GM04504 (cell line): Measurements from ENCODE around the gene SGPP2.

ENCODE experiments used
- DNase-seq: peaks from one replicate; pipeline ENCODE4 v3.0.0-alpha.2; 2012; ENCODE audit warnings: low read depth

The SGPP2 gene

DNA sequence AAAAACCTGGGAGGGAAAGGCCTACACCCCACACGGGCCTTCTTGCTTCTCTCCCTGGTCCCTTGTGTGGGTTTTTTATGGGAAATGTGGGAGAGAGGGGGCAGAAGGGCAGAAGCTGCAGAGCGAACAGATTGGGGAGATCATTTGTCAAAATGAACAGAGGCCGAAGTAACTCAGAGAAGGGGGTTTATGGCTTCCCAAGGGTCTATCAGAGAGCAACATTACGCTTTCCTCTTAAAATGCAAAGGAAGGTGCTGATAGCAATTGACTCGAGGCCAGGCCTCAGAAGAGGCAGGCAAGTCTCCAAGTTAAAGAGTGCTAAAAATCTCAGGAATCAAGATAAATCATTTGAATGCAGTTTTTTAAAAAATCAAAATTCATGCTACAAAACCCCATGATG, 101.5 kb downstream of the SGPP2 start:
- DNase-seq: no peak

DNA sequence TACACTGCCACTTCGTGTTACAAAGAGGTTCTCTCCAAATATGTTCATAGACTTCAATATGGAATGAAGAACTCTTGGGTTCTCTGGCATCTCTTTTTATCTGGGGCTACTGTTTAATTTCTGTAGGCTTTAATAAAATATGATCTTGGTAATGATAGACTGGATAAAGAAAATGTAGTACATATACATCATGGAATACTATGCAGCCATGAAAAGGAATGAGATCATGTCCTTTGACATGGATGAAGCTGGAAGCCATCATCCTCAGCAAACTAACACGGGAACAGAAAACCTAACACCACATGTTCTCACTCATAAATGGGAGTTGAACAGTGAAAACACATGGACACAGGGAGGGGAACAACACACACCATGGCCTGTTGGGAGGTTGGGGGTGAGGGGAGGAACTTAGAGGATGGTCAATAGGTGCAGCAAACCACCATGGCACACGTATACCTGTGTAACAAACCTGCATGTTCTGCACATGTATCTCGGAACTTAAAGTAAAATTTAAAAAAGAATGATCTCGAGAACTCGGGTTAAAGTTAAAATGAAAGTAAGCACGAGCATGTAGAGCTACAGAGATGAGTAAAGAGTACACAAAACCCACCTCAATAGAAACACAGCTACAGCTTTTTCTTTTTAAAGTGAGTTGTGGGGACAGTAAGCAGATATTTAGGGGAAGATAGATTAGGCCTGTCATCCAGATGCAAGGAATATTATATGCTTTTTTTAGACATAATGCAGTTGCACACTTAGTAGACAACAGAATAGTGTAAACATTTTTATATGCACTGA, 102.3 kb downstream of the SGPP2 start:
- no peak for DNase-seq

DNA sequence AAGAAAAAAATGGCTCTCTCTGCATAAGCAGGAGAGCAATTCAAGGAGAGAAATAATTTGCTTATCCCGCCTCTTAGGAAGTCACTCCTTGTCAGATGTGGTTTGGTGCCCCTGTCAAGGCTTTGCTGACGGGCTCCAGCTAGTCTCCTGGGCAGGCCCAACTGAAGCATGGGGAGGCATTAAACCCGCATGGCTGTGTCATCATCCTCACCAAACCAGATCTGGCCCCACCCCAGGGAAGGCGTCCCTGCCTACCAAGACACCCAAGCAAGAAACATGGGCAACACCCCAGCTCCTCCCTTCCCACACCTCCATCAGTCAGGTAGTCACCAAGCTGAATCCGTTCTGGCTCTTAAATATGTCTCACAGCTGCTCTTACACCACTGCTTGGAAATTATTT, 108.0 kb downstream of the SGPP2 start:
- no peak for DNase-seq

DNA sequence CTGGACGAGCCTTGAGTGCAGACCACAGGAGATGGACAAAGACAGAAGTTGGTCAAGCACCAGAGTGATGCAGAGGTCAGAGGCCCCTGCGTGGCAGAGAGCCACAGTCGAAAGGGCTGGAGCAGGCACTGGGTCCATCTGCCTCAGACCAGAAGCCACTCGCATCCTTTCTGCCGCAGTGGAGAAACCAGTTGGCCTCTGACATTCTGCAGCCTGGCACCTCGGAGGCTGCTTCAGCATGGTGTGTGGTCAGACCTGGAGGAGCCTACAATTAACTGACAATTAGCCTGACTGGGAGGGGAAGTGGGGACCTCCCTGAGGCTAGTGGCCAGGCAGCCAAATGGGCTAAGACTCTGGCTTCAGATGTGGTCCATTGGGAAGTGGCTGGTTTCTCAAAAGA, 111.1 kb downstream of the SGPP2 start:
- no peak for DNase-seq

DNA sequence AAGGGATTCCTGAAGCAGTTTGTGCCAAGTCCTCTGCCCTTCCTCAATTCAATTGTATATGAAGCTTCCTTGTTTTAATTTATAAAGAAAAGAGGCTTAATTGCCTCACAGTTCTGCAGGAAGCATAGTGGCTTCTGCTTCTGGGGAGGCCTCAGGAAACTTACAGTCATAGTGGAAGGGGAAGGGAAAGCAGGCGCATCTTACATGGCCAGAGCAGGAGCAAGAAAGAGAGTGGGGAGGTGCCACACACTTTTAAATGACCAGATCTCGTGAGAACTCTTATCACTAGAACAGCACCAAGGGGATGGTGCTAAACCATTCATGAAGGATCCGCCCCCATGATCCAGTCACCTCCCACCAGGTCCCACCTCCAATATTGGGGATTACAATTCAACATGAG, 114.2 kb downstream of the SGPP2 start:
- DNase-seq: no peak

DNA sequence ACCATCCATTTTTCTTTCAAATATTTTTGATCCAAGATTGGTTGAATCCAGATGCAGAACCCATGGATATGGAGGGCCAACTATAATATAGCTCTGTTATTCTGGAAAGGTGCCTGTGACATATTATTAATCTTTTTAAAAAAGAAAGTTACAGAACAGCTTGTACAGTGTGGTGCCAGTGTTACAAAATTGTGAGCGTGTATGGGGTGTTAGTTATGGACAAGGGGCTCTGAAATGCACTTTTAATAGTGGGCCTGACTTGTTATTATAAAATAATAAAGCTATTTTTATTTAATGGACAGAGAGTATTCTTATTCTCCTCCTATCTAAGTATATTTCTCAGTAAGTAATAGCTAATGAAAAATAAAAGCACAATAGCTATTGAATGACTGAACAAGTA, 120.3 kb downstream of the SGPP2 start:
- no peak for DNase-seq

DNA sequence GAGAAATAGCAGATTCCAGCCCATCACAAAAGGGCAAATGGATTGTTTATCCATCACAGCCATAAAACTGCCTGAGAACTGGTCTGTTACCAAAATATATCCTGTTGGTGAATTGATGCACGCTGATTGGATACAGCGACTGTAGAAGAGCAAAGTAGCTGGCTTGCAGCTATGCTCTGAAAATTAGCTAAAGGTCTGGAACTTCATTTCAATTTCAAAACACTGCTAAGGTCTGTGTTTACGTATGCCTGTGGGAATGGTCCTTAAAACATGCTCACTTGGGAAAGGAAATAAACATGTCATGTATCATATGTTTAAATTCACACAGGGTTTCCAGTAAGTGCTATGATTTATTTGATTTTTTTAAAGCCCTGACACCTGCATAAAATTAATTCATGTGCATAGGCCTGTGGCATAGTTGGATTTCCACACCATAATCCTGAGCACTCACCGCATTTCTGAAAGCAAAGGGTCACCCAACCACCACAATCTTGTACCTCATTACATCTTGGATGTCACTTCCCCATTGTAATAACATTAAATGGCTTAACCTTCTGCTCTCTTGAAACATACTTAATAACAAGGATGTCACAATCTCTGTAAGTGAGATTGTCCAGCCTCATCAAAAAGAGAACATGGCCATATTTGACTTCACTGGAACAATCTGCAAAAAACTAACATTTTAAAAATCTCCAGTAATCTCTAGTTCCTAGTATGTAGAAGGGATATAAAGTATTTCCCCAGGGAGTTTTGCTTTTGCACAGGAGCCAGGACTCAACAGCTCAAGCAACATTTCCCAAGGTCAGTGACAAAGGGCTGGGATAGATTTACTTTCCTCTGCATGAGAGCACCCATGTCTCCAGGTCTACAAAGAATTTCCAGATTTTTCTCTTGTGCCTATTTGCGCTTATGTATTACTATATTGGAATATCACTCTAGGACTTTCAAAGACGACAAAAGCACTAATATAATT, 121.8 kb downstream of the SGPP2 start:
- DNase-seq: no peak

DNA sequence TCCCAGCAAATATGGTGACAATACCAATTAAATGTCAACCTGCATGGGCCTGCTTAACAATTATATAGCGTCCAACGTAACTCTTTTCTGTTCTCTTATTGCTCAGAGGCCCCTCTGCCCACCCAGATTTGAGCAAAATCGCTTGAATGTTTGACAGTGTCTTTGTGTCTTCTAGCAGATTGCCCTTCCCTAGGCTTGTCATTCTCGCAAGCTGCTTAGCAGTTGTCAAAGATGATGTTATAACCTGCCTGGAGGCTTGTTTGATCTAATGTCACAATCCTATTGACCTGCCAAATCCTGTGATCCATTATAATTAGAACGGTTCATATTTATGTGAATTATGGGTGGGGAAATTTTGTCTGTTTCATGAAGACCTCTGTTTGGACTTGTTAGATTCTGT, 122.7 kb downstream of the SGPP2 start:
- DNase-seq: no peak

DNA sequence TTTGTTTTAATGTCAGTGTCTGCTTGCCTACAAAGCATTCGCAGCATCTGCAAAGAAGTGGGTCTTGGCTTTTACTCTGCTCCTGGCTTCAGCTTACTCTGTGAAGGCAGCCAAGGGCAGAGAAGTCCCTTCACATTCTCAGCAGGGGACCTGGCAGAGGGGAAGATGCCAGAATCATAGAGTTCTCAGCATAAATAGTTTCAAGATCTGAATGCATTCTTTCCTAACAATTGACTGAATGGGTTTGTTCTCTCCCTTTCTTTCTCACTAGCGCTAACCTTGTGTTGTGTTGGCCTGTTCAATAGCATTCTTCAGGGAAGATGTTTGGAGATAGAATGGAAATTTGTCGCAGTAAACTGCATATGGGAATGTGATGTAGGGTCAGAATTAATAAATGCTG, 124.6 kb downstream of the SGPP2 start:
- peak; percentile 7 for DNase-seq

DNA sequence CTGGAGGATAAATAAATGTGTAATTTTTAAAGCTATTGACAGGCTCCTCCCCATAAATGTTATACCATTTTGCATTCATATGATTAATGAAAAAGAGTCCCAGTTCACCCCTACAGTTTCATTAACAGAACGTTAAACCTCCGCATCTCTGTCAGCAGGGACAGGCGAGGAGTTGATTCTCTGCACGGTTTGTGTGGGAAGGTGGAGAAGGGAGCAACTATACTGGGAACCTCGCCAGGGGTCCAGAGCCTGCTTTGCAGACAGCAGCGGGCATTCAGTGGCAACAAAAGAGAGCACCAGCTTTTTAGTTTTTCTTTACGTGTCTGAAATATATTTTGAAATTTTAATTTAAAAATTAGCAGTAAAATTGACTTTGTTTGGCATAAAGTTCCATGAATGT, 130.2 kb downstream of the SGPP2 start:
- no peak for DNase-seq

DNA sequence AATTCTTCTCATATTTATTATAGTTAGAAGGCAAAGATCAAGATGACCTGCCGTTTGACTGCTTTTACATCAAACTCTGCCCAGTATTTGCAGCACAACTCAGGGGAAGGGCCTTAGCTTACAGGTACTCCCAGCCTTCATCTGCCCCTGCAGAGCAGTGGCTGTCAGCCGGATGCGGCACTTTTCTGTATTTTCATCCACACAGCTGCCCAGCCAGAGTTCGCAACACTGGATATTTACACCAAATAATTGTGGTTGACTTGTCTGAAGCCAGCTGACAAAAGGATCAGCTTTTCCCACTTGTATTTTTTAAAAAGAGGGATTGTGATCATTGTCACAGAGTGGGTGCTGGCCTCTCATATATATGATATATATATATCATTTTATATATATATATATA, 136.8 kb downstream of the SGPP2 start:
- DNase-seq: no peak

DNA sequence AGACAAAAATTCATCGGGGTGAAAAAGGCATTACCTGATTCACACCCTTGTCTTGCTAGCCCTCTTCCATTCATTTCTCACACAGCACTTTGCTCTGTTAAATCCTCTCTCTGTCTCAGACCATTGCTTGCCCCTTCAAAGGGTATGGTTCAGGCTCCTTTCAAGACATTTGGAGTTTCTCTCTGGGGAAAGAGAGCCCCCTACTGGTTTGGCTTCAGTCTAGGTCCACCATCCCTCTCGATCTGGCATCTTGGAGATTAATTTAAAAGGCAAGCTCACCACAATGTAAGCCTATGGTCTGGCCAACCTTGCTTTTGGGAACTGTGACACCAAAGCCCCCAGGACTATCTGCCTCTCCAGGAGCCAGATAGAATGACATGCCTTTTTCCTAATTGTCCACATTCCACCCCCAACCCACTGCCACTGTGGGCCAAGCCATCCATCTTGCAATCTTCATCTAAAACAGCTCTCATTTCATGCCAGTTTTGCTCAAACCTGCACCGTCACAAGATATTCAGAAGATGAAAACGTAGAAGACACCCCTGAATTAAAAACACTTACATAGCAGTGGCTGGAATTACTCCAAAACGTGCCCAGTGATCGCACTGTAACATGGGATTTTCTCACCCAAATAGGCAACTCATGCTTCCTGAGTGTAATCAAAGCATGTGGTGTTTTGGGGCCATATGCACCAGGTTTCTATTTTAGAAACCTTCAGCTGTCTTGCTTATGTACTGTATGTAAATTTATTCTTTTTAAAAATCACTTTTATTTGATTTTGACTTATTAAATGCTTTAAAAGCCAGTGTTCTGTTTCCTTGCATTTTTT, 137.7 kb downstream of the SGPP2 start:
- DNase-seq: peak; percentile 44

DNA sequence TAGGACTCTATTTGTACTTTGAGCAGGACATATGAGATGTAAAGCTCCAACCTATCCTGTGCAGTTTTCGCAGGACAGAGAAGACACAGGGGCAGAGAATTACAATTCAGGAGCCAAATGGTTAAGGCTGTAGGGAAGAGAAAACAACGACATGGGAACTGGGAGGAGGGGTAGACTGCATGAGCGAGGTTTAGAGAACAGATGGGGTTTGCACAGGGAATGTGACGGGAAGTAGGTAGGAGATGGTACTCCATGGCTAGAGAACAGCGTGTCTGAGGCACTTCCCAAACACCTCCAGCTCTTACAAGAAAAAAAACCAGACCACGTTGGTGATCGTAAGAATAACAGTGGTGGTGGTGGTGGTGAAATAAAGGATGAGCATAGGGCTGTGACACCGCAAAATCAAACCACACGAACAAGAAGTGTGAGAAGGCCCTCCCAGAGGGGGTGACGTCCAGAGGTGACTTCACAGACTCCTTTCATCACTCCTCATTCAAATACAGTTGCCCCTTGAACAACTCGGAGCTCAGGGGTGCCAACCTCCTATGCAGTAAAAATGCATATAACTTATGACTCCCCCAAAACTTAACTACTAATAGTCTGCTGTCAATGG, 138.9 kb downstream of the SGPP2 start:
- DNase-seq: no peak

DNA sequence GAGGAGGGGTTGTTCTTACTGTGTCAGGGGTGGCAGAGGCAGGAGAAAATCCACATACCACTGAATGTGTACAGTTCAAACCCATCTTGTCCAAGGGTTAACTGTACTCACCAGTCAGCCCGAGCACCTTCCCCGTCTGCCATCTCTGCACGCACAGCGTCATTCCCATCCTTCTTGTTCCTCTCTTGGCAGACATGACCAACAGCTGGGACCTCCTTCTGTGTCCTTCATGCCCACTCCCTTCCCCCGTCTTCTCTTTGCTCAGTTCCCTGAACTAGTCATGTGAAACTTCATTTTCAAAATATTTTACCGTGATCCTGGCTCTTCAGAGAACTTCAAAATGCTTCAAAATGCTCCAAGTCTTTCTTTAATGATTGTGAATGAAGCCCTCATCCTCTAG, 139.6 kb downstream of the SGPP2 start:
- no peak for DNase-seq

DNA sequence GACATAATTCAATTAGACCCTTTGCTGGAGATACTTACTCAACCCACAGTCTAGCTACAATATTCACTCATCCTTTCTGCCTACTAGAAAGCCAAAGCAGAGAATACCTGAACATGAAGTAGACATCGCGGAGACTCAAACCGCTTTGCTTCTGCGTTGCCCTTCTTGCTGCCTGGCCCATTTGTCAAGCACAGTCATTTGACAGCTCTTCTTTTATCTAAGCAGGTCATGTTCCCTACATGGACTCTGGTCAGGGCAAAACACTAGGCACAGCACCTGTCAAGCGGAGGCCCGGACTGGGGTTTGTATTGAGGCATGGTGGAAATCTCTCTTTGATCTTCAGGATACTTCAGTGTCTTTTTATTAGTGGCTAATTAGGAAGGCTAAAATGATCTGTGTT, 141.9 kb downstream of the SGPP2 start:
- no peak for DNase-seq

DNA sequence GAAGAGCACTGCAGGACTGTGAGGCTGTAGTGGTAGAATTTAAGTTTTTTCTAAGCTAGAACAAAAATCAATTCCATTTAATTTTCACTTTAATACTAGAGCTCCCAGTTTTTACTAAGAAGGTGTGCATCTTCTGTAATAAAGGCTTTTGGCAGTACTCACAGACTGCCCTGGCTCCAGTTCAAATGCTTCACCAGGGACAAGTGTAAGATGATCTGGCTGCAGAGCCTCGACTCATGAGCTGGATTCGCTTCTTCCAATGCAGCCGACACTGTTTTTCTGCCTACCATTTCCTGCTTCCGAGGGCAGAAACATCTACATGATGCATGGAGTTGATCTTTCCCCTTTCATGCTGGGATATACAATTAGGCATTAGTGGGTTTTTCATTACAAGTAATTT, 144.5 kb downstream of the SGPP2 start:
- peak; percentile 40 for DNase-seq

DNA sequence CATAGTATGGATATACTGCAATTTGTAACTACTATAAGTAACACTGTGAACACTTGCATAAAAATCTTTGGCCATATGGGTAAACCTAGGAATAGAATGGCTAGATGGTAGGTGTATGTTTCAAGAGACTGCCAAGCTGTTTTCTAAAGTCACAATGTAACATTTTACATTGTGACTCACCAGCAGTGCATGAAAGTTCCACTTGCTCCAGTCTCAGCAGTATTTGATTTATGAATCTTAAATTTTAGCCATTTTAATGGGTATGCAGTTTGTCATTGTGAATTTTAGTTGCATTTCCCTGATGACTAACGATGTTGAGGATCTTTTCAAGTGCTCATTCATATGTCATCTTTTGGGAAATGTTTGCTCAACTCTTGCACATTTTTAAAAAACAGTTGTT, 145.5 kb downstream of the SGPP2 start:
- DNase-seq: peak; percentile 63

DNA sequence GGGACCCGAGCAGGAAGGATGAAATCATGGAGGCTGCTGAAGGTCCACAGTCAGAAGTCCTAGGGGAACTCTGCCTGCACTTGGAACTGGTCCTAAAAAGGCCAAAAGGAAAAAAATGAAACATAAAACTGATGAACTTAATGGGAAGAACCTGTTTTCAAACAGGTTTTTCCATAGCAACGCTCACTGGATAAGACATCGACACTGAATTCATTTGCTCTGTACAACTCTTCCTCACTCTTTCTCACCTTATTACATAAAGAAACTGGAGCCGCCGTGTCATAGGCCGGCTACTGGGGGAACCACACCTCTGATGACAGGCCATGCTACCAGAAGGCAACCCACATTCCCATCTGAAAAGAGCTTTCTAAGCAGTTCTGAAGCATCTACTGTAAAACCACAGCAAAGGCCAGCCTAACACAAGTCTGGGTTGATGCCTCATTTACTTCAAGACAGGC, 147.9 kb downstream of the SGPP2 start:
- no peak for DNase-seq

DNA sequence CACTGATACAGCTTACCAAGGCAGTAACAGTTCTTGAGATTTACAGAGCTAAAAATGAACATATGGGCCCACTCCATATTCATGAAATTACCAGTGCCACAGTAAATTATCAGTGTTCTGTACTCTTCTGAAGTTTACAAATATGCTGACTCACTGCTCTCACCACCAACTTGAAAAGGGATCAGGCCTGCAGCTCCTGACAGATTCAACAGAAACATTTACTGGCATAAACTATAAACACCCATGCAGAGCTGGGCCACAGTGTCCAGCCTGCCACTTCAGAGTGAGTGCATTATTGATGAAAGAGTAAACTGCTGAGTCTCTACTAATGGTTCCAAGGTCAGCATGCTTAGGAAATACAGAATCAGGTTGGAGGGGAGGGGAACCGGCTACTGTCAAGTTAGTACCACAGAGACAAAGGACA, 148.4 kb downstream of the SGPP2 start:
- peak; percentile 47 for DNase-seq

DNA sequence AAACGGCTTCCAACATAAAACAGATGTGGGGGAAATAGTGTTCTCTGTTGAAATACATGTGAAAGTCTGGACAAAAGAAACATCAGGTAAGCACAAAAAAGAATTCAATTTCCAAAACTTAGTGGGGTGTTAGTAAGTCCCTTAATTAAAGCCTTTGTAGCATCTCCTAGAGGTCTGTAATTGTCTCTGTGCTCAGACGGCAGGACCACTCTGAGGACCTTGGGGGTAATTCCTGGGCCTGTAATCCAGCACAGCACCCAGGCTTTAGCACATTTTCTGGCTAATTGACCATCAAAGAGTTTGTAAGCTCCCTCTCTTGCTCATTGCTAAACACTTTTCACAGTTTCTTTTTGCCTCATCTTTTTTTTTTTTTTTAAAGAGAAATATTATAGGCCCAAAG, 151.3 kb downstream of the SGPP2 start:
- no peak for DNase-seq

DNA sequence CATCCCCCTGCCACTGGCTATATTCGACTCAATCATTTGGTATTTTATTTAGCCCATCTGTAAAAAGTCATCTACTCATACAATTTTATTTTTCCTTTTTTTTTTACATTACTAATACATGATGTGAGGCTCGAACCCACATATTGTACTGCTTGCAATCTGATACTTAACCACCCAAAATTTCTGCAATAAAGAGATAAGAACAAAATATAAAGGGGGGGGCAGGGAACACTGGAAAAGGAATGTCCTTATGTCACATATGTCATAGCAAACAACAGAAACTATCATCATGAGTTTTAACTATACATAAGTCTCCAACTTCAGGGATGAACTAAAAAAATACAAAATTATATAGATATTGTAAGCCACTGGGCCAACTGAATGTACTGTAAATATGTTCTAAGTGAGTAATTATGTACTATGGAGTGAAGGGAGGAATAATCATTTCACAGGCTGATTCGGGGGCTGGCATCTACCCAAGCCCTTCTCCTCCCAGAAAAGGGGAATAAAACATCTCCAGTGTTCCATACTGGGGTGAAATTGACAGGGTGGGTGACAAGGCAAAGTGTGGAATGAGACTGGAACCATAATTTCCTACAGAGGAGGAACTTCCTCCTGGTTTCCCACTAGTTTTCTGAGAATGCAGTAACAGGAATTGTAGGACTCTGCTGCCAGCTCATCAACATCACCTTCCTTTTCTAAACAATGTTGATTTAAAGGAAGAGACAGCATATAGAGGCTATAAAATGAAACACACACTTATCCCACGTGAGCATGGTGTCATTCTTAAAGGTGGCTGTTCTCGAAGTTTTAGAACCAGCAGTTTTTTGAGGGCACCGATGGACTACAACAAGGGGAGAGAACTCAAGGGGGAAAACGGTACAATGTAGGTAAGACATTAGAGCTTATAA, 152.1 kb downstream of the SGPP2 start:
- DNase-seq: no peak
